ENCODE results near the gene CEP85L.
"Not testable (repeated sequence)": the region's sequence is repeated elsewhere in the genome, so short reads cannot be mapped to it uniquely, and the experiment has no call there.

CEP85L gene

GRCh38 chr6:118476551-118476950 lies 174.8 kb downstream of the CEP85L start:
- no peak overlapping the region for H3K4me3 ChIP-seq (ENCODE audit: low read length)
- DNase-seq (ENCODE audit: low read depth, low spot score) = no peak

- DNase-seq (ENCODE audit: low read depth, low spot score) = no peak
Observed at GRCh38 chr6:118473266-118473665, 178.1 kb downstream of the CEP85L start.

DNA sequence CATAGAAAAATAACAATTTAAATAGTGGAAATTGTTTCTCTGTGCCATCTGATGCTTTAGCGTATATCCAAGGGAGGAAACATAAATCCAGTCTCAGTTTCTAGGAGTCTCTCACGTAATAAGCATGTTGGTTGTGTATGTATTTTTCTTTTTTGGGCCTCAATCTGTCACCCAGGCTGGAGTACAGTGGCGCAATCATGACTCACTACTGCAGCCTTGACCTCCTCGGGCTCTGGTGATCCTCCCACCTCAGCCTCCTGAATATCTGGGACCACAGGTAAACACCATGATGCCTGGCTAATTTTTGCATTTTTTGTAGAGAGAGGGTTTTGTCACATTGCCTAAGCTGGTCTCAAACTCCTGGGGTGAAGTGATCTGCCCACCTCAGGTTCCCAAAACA lies 181.9 kb downstream of the CEP85L start:
- DNase-seq (ENCODE audit: low read depth, low spot score) = no peak
- H3K4me3 ChIP-seq (ENCODE audit: low read length) = no peak overlapping the region

More at GRCh38 chr6:118473266-118473665, 178.1 kb downstream of the CEP85L start:
- no peak overlapping the region for H3K4me3 ChIP-seq (ENCODE audit: low read length)

- no peak overlapping the region for H3K4me3 ChIP-seq (ENCODE audit: low read length)
- DNase-seq (ENCODE audit: low read depth, low spot score) = no peak
Observed at GRCh38 chr6:118468682-118469465, 182.5 kb downstream of the CEP85L start.

- no peak for DNase-seq (ENCODE audit: low read depth, low spot score)
- no peak overlapping the region for H3K4me3 ChIP-seq (ENCODE audit: low read length)
Observed at GRCh38 chr6:118467181-118467580, 184.2 kb downstream of the CEP85L start.

DNA sequence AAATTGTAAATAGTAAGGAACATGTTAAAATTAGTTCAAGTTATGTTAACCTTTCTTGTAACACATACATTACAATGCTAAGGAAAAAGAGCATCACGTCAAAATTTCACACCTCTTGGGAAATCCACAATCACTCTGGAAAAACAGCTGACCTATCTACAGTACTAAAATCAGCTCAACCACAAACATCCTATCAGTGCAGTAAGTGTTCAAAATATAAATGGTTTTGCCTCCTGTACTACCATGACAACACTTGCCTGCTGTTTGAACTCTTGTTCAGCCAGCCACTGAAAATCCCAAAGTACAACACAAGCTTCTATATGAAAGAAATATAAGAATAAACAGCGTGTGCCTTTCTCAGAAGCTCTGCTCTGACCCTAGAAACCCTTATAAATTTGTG lies 186.8 kb downstream of the CEP85L start:
- no peak overlapping the region for H3K4me3 ChIP-seq (ENCODE audit: low read length)
- no peak for DNase-seq (ENCODE audit: low read depth, low spot score)

DNA sequence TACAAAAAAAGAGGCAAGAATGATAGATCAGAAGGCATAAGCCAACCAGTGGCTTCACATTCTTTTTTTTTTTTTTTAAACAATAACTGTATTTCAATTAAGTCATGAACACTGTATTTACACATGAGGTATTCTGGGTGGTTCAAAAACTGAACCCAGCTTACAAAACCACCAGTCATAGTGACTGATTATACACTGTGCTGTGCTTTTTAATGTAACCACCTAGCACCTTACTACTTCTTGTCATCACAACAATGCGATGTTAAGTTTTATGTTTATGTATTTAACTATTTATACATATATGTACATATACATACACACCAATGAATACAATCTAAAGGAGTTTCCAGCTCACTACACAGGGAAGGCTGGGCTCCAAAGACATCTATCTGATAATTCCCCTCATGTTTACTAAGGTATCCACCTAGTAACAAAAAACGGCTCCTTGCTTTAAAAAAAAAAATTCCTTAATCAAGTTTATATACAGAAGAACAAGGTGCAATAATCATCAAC lies 190.4 kb downstream of the CEP85L start:
- DNase-seq (ENCODE audit: low read depth, low spot score) = no peak
- H3K4me3 ChIP-seq (ENCODE audit: low read length) = no peak overlapping the region

DNA sequence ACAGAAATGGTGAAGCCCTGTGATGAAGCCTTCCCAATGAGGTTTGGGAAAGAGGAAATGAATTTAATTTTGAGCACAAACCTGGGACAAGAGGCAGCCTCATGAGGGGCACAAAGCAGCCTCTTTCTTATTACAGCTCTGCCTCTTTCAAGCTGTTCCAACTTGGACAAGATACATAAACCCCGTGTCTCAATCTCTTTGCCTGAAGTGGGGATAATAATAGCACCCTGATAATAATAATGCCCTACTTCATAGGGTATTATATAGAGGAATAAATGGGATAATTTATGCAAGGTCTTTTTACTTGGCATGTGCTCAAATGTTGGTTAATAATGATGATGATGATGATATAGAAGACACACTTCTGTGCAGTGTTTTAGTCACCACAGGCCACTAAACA lies 194.4 kb downstream of the CEP85L start:
- DNase-seq (ENCODE audit: low read depth, low spot score) = no peak
- H3K4me3 ChIP-seq (ENCODE audit: low read length) = no peak overlapping the region

- H3K4me3 ChIP-seq (ENCODE audit: low read length) = no peak overlapping the region
- DNase-seq (ENCODE audit: low read depth, low spot score) = no peak
Observed at GRCh38 chr6:118451839-118452238, 199.6 kb downstream of the CEP85L start.

DNA sequence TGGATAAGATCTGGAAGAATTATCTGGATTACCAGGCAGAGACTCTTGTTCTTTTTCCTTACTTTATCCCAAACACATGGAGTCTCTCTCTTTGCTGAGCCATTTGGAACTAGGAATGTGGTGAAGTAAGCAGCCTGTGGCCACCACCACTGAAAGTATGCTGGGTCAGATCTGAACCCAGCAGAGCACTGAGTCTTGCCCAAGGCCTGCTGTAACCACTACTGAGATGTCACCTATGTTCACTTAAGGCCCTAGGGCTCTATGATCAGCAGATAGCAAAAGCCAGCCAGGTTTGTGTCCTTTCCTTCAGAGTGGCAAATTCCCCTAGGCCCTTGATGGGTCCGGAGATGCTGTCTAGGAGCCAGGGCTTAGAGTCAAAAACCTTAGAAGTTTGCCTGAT lies 206.6 kb downstream of the CEP85L start:
- no peak overlapping the region for H3K4me3 ChIP-seq (ENCODE audit: low read length)
- no peak for DNase-seq (ENCODE audit: low read depth, low spot score)

GRCh38 chr6:118436482-118436881 lies 214.9 kb downstream of the CEP85L start:
- H3K4me3 ChIP-seq (ENCODE audit: low read length) = no peak overlapping the region

GRCh38 chr6:118434147-118434546 lies 217.2 kb downstream of the CEP85L start:
- DNase-seq (ENCODE audit: low read depth, low spot score); H3K4me3 ChIP-seq (ENCODE audit: low read length): not testable (repeated sequence)

More at GRCh38 chr6:118436482-118436881, 214.9 kb downstream of the CEP85L start:
- DNase-seq (ENCODE audit: low read depth, low spot score) = no peak

GRCh38 chr6:118421312-118421711 lies 230.1 kb downstream of the CEP85L start:
- H3K4me3 ChIP-seq (ENCODE audit: low read length); DNase-seq (ENCODE audit: low read depth, low spot score): not testable (repeated sequence)

GRCh38 chr6:118419448-118420394 lies 231.7 kb downstream of the CEP85L start:
- H3K4me3 ChIP-seq (ENCODE audit: low read length) = no peak overlapping the region
- DNase-seq (ENCODE audit: low read depth, low spot score) = no peak
